Testis (tissue), 3 donors: ENCODE measurements around the gene PRAME. TPM values are rescaled to one million over a fixed set of nuclear protein-coding genes. Genes with fewer than 3 reads are reported as not detected.

Experiments used
- DNase-seq: peaks from one replicate; pipeline ENCODE4 v3.0.0-alpha.2; 2019
- H3K27ac ChIP-seq, 2 donors: fragments of 200-600 bp; sonication (generic); one replicate each; pipeline ENCODE4 v1.5.1; 2019
- H3K27me3 ChIP-seq: fragments of 200-600 bp; sonication (generic); one replicate; pipeline ENCODE4 v1.5.1; 2019
- H3K36me3 ChIP-seq: fragments of 200-600 bp; sonication (generic); one replicate; pipeline ENCODE4 v1.5.1; 2017; ENCODE audit warnings: low read depth; ENCODE audit errors: missing control alignments
- H3K4me1 ChIP-seq: fragments of 200-600 bp; sonication (generic); one replicate; pipeline ENCODE4 v1.5.1; 2019
- H3K4me3 ChIP-seq, 2 donors: fragments of 200-600 bp; sonication (generic); one replicate each; pipeline ENCODE4 v1.5.1; 2017 to 2019
- H3K9me3 ChIP-seq: fragments of 200-600 bp; sonication (generic); one replicate; pipeline ENCODE4 v1.5.1; 2017
- POLR2A ChIP-seq: fragments of 450-650 bp; IDR thresholded peaks from one replicate; pipeline ENCODE4 v1.6.1; 2017; ENCODE audit warnings: antibody characterized with exemption, mild to moderate bottlenecking, moderate library complexity
- WGBS, 2 donors: methylation state at CpG; one replicate each; pipeline ENCODE4 v1.1.5; 2018; 5-methylcytosine and 5-hydroxymethylcytosine counted together
- intact Hi-C: fragments of 100-400 bp; cut with DNase I; formaldehyde crosslinking; loops from one replicate; pipeline ENCODE4 v1.15.1; 2023; ENCODE audit warnings: low total_unique reads
- polyA plus RNA-seq: library from polyadenylated mRNA; stranded (reverse); fragments of 350-450 nt; fragmentation: Illumina TruSeq; extraction: RNeasy Lipid Tissue Mini Kit (QIAGEN cat#74804); gene quantifications from one replicate; pipeline ENCODE4 v1.2.3, GENCODE V29; 2014; ENCODE audit warnings: low read depth, low replicate concordance; ENCODE audit not compliant: insufficient read depth
- total RNA-seq, 2 donors: library from RNA; depleted of rRNA; stranded (reverse); fragments of >200 nt; gene quantifications; one replicate each; pipeline ENCODE4 v1.2.3, GENCODE V29; 2016
- TF ChIP-seq, protein P1 (sequence below), 3 experiments: fragments of 450-650 bp in 2 of 3; fragments of 200-600 bp in 1 of 3; sonication (generic) in 1 of 3; IDR thresholded peaks; one replicate each; pipeline ENCODE4 v1.5.1; 2016 to 2019; ENCODE audit warnings: antibody characterized with exemption in 3 of 3, mild to moderate bottlenecking in 2 of 3, moderate library complexity in 1 of 3

PRAME gene
- total and polyA plus RNA-seq, 3 donors from 2014 or later = 137 to 233 (median 197) TPM

DNA sequence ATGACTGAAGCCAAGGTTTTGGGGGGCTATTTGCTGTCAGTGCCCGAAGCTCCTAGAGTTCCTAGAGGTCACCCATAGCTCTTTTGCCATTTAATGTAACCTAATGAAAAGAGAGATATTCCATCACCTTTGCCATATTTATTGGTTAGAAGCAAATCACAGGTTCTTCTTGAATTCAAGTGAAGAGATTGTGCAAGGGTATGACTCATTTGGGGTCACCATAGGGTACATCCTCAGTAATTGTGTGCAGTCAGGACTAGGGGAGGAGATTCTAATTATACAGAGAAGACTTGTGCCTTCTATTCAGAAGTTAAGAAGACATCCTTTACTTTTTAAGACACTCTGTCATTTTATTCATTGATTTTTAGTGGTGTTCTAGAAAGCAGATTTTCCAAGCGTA, 6.9 kb upstream of the PRAME start:
- no peak overlapping the region for H3K27ac ChIP-seq
- H3K9me3 ChIP-seq = no peaks in the 10 kb centered on the region
- TF ChIP-seq, protein P1, sequence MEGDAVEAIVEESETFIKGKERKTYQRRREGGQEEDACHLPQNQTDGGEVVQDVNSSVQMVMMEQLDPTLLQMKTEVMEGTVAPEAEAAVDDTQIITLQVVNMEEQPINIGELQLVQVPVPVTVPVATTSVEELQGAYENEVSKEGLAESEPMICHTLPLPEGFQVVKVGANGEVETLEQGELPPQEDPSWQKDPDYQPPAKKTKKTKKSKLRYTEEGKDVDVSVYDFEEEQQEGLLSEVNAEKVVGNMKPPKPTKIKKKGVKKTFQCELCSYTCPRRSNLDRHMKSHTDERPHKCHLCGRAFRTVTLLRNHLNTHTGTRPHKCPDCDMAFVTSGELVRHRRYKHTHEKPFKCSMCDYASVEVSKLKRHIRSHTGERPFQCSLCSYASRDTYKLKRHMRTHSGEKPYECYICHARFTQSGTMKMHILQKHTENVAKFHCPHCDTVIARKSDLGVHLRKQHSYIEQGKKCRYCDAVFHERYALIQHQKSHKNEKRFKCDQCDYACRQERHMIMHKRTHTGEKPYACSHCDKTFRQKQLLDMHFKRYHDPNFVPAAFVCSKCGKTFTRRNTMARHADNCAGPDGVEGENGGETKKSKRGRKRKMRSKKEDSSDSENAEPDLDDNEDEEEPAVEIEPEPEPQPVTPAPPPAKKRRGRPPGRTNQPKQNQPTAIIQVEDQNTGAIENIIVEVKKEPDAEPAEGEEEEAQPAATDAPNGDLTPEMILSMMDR (IDR thresholded peaks at IDR 0.05) = no peak
- no peak for TF ChIP-seq POLR2A
- no peak for DNase-seq
- WGBS, 2 donors = 99 to 100% methylated on average over 2 of the region's 2 CpGs
- no peaks in the 10 kb centered on the region for H3K36me3 ChIP-seq
- H3K4me1 ChIP-seq = no peaks in the 10 kb centered on the region
- intact Hi-C loops = no loop called here
- H3K27me3 ChIP-seq = no peaks in the 10 kb centered on the region
- no peak overlapping the region for H3K4me3 ChIP-seq

DNA sequence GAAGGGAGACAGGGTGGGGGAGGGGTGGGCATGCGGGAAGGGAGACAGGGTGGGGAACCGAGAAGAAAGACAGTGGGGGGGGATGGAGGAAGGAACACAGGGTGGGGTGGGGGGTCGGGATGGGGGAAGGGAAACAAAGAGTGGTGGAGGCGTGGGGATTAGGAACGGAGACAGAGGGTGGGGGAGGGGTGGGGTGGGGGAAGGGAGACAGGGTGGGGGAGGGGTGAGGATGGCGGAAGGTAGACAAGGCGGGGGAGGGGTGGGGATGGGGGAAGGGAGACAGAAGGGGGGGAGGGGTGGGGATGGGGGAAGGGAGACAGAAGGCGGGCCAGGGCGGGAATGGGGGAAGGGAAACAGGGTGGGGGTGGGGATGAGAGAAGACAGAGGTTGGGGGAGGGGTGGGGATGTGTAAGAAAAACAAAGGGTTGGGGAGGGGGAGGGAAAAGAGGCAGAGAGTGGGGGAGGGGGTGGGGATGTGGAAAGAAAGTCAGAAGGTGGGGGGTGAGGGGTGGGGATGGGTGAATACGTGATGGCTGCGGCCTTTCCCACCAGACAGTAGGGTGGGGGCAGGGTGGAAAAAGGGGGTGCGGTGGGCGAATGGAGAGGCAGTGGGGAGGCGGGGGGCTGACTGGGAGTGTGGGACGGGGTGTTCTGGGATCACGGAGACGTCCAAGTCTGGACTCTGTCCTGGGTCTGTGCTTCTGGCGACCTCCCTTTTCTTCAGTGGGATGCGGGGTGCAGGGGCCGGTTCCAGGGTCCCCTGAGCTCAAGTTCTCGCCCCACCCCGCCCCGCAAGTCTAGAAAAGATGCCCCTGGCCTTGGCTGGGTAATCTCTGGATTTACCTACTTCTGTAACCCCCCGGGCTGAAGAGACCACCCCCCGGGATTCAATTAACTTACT, 744 bp downstream of the PRAME start:
- intact Hi-C loops = no loop called here
- Histone ChIP-seq H3K27ac (peak overlapping the region; percentile 82 to 83), H3K36me3 (no peaks in the 10 kb centered on the region), H3K4me1 (peaks cover 5% of the 10 kb centered on the region), H3K4me3 (peak overlapping the region; percentile 62 to 75), H3K27me3 (no peaks in the 10 kb centered on the region), H3K9me3 (no peaks in the 10 kb centered on the region)
- DNase-seq = peak; percentile 41
- WGBS, 2 donors = 29 to 43% methylated on average over 9 to 16 of the region's 25 CpGs
- TF ChIP-seq POLR2A = no peak
- TF ChIP-seq, protein P1 (IDR thresholded peaks at IDR 0.05) = no peak

DNA sequence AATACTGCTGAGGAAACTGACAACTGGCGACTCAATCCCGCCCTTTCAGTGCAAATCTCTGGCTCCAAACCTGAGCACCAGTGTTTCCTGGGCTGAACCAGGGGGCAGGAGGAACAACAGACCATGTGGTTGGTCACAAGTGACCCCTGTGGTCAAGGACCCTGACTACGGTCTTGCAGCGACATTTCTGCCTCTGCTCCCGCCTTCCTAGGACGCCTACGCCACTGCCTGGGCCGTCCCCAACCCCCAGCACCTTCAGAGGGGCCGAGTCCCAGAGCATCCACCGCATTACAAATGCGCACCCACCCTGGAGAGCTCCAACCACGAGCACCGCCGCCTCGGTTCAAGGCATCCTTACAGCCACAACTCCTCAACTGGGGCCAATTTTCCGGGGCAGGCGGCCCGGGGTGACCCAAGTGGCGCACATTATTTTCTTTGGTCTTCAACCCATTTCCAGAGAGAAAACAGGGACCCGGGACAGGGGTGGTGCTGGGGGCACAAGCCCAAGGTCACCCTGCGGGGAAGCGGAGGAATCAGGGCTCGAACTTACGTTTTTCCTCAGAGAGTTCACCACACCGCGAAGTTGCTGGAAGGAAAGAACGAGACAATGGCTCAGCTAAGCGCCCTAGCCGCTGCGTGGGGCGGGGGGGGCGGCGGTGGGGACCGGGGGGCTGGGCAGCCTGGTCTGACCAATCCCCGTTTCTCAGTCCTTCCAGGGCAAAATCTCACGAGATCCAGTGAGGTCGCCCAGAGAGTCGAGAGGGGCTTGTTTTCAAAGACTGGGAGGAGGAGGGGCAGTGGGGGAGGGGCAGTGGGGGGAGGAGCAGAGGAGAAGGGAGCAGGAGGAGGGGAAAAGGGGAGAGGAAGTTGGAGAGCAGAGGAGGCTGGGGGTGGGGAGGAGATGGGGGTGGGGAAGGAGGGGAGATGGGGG, 1.8 kb downstream of the PRAME start:
- WGBS, 2 donors = 81 to 85% methylated on average over 20 to 38 of the region's 38 CpGs
- no peaks in the 10 kb centered on the region for H3K36me3 ChIP-seq
- peaks cover 5% of the 10 kb centered on the region for H3K4me1 ChIP-seq
- DNase-seq = peak; percentile 48
- H3K9me3 ChIP-seq = no peaks in the 10 kb centered on the region
- H3K27me3 ChIP-seq = no peaks in the 10 kb centered on the region
- peak overlapping the region in 1 of 2 donors; percentile 17 for H3K27ac ChIP-seq
- peak overlapping the region; percentile 15 to 44 for H3K4me3 ChIP-seq
- no peak for TF ChIP-seq POLR2A
- TF ChIP-seq, protein P1 (IDR thresholded peaks at IDR 0.05) = no peak
- intact Hi-C loops = no loop called here

DNA sequence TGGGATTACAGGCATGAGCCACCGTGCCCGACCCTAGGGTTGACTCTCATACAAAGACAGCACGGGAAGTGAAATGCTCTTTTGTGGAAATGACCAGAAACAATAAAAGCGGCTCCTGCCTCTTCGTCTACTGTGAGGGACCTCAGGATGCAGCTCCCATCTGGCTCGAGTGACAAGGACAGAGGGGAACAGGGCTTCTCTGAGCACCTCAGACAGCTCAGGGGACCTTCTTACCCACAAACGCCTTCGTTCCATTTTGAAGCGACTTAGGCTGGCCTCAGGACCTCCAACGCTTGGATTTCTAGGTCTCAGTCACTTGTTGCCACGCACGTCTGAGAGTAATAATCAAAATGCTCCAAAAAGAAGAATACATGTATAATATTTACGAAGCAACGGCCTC, 2.5 kb downstream of the PRAME start:
- no peaks in the 10 kb centered on the region for H3K27me3 ChIP-seq
- 68 to 85% methylated on average over 14 of the region's 14 CpGs for WGBS, 2 donors
- H3K4me1 ChIP-seq = peaks cover 5% of the 10 kb centered on the region
- intact Hi-C loops = no loop called here
- no peak for TF ChIP-seq POLR2A
- TF ChIP-seq, protein P1 (IDR thresholded peaks at IDR 0.05) = no peak
- H3K4me3 ChIP-seq = peak overlapping the region in 1 of 2 donors; percentile 15
- no peaks in the 10 kb centered on the region for H3K36me3 ChIP-seq
- no peak overlapping the region for H3K27ac ChIP-seq
- no peak for DNase-seq
- no peaks in the 10 kb centered on the region for H3K9me3 ChIP-seq
